ENCODE results near the gene HSPA4. TPM values are rescaled to one million over a fixed set of nuclear protein-coding genes. Genes with fewer than 3 reads are reported as not detected.

The HSPA4 gene
- polyA plus RNA-seq, 1 donor (not counting 4 experiments of a cell fraction or from before 2014, with no cell fraction given) = 119 TPM

DNA sequence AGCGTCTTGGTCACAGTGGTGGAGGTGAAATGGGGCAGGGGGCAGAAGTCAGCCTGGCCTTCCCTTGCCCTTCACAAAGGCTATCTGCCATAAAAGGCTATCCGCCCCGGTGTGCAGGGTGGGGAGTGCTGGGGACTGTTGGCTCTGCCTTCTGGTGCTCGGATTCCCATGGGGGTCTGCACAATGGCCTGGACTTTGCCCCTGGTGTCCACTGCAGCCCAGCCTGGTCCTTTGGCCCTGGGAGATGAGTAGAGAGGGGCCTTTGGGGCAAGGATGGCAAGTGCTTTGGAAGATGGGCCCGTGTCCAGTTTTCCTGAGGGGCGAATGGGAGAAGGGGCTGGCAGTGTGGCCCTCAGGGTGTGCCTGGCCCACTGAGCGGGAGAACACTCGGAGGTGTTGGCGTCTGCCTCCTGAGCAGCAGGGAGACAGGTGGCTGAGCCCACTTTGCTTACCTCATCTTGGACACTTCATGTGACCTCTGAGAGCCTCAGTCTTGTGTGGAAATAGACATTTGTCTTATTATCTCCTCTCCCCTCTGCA is 69.9 kb downstream of the HSPA4 start:
- no peak for FAIRE-seq
- no peak for DNase-seq (ENCODE audit: low read depth, low spot score)
- Histone ChIP-seq H3K9me1 (ENCODE audit: control insufficient read depth, extremely low read depth, insufficient read depth, low read length) (no peaks in the 10 kb centered on the region), H3K27me3 (ENCODE audit: control insufficient read depth, extremely low read depth, insufficient read depth, low read length) (no peaks in the 10 kb centered on the region), H2AFZ (ENCODE audit: control insufficient read depth, low read length) (no peak overlapping the region), H4K20me1 (ENCODE audit: control insufficient read depth, extremely low read depth, insufficient read depth, low read length) (no peaks in the 10 kb centered on the region), H3K9ac (ENCODE audit: control insufficient read depth, extremely low read depth, insufficient read depth, low read length) (no peak overlapping the region), H3K4me2 (ENCODE audit: control insufficient read depth, extremely low read depth, insufficient read depth, low read depth, low read length) (no peak overlapping the region), H3K4me3 (ENCODE audit: control insufficient read depth in 2 of 3, extremely low read depth in 1 of 3, insufficient read depth in 2 of 3, low read depth in 1 of 3, low read length in 3 of 3) (no peak overlapping the region), H3K27ac (ENCODE audit: control insufficient read depth, insufficient read depth, low read length) (no peak overlapping the region), H3K79me2 (ENCODE audit: control insufficient read depth, insufficient read depth, low read length) (no peaks in the 10 kb centered on the region), H3K36me3 (ENCODE audit: control insufficient read depth in 2 of 2, extremely low read depth in 1 of 2, insufficient read depth in 2 of 2, low read length in 2 of 2) (no peaks in the 10 kb centered on the region), H3K9me3 (ENCODE audit: control insufficient read depth, low read depth, low read length) (no peaks in the 10 kb centered on the region), H3K4me1 (ENCODE audit: control insufficient read depth, extremely low read depth, insufficient read depth, low read length) (no peaks in the 10 kb centered on the region)
- no peak for TF ChIP-seq EZH2 (IDR thresholded peaks at IDR 0.05; ENCODE audit: low read length)
- TF ChIP-seq, protein P1, sequence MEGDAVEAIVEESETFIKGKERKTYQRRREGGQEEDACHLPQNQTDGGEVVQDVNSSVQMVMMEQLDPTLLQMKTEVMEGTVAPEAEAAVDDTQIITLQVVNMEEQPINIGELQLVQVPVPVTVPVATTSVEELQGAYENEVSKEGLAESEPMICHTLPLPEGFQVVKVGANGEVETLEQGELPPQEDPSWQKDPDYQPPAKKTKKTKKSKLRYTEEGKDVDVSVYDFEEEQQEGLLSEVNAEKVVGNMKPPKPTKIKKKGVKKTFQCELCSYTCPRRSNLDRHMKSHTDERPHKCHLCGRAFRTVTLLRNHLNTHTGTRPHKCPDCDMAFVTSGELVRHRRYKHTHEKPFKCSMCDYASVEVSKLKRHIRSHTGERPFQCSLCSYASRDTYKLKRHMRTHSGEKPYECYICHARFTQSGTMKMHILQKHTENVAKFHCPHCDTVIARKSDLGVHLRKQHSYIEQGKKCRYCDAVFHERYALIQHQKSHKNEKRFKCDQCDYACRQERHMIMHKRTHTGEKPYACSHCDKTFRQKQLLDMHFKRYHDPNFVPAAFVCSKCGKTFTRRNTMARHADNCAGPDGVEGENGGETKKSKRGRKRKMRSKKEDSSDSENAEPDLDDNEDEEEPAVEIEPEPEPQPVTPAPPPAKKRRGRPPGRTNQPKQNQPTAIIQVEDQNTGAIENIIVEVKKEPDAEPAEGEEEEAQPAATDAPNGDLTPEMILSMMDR (optimal IDR thresholded peaks at IDR 0.05 in 1 of 3, IDR thresholded peaks at IDR 0.05 in 1 of 3, conservative IDR thresholded peaks at IDR 0.05 in 1 of 3; ENCODE audit: extremely low read depth in 1 of 3, insufficient read depth in 2 of 3, low read length in 3 of 3) = no peak
- dilution Hi-C loops (cut with MboI; ENCODE audit: extremely low pct_ligation_motif_present, low sequenced_read_pairs) = no loop called here

DNA sequence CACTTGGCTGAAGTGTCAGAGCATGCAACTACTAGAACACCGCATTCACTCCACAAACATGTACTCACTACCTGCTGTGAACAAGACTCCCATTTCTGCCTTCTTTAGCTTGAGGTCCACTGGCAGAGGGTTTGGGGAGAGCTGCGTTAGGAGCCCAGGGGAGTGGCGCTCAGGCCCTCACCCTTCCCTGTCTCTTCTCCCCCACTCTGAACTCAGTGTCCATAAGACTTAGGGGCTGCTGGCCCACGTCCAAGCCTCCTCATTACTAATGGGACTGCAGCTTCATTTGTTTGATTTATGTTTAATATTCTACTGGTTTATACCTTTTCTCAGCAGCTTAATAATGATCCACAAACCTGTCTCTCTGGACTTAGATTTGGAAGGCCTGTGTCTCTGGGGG is 70.9 kb downstream of the HSPA4 start:
- FAIRE-seq (no peak), DNase-seq (ENCODE audit: low read depth, low spot score) (no peak)
- dilution Hi-C loops (cut with MboI; ENCODE audit: extremely low pct_ligation_motif_present, low sequenced_read_pairs) = no loop called here
- Histone ChIP-seq H3K9ac (ENCODE audit: control insufficient read depth, extremely low read depth, insufficient read depth, low read length) (no peak overlapping the region), H3K9me1 (ENCODE audit: control insufficient read depth, extremely low read depth, insufficient read depth, low read length) (no peaks in the 10 kb centered on the region), H3K4me1 (ENCODE audit: control insufficient read depth, extremely low read depth, insufficient read depth, low read length) (no peaks in the 10 kb centered on the region), H3K4me3 (ENCODE audit: control insufficient read depth in 2 of 3, extremely low read depth in 1 of 3, insufficient read depth in 2 of 3, low read depth in 1 of 3, low read length in 3 of 3) (no peak overlapping the region), H4K20me1 (ENCODE audit: control insufficient read depth, extremely low read depth, insufficient read depth, low read length) (no peaks in the 10 kb centered on the region), H2AFZ (ENCODE audit: control insufficient read depth, low read length) (no peak overlapping the region), H3K27ac (ENCODE audit: control insufficient read depth, insufficient read depth, low read length) (no peak overlapping the region), H3K9me3 (ENCODE audit: control insufficient read depth, low read depth, low read length) (no peaks in the 10 kb centered on the region), H3K4me2 (ENCODE audit: control insufficient read depth, extremely low read depth, insufficient read depth, low read depth, low read length) (no peak overlapping the region), H3K27me3 (ENCODE audit: control insufficient read depth, extremely low read depth, insufficient read depth, low read length) (no peaks in the 10 kb centered on the region), H3K36me3 (ENCODE audit: control insufficient read depth in 2 of 2, extremely low read depth in 1 of 2, insufficient read depth in 2 of 2, low read length in 2 of 2) (no peaks in the 10 kb centered on the region), H3K79me2 (ENCODE audit: control insufficient read depth, insufficient read depth, low read length) (no peaks in the 10 kb centered on the region)
- TF ChIP-seq EZH2 (IDR thresholded peaks at IDR 0.05; ENCODE audit: low read length) = no peak
- TF ChIP-seq, protein P1 (optimal IDR thresholded peaks at IDR 0.05 in 1 of 3, IDR thresholded peaks at IDR 0.05 in 1 of 3, conservative IDR thresholded peaks at IDR 0.05 in 1 of 3; ENCODE audit: extremely low read depth in 1 of 3, insufficient read depth in 2 of 3, low read length in 3 of 3) = no peak
